Endodermal cell (in vitro differentiated cells): ENCODE data around the gene CLEC2L. TPM values are rescaled to one million over a fixed set of nuclear protein-coding genes. Genes with fewer than 3 reads are reported as not detected.

Experiments used
- DNase-seq: peaks from one replicate; pipeline ENCODE4 v3.0.0-alpha.2; 2017
- H3K27ac ChIP-seq: 2 replicates; pipeline ENCODE4 v1.5.1; 2013; ENCODE audit warnings: mild to moderate bottlenecking, low read depth, low read length, moderate library complexity
- H3K27me3 ChIP-seq: 2 replicates; pipeline ENCODE4 v1.6.1; 2013; ENCODE audit warnings: mild to moderate bottlenecking, low read length, moderate library complexity; ENCODE audit not compliant: insufficient read depth, control insufficient read depth, poor library complexity, severe bottlenecking
- H3K36me3 ChIP-seq: 2 replicates; pipeline ENCODE4 v1.7.0; 2013; ENCODE audit warnings: mild to moderate bottlenecking, low read length, moderate library complexity; ENCODE audit not compliant: control insufficient read depth, insufficient read depth
- H3K4me1 ChIP-seq: one replicate; pipeline ENCODE4 v1.7.0; 2013; ENCODE audit warnings: low read length; ENCODE audit not compliant: control insufficient read depth, insufficient read depth
- H3K4me3 ChIP-seq: 2 replicates; pipeline ENCODE4 v1.5.1; 2013; ENCODE audit warnings: mild to moderate bottlenecking, low read length, moderate library complexity
- H3K9ac ChIP-seq: 2 replicates; pipeline ENCODE4 v1.6.1; 2013; ENCODE audit warnings: mild to moderate bottlenecking, low read length, moderate library complexity; ENCODE audit not compliant: poor library complexity, severe bottlenecking; ENCODE audit errors: extremely low read depth
- H3K9me3 ChIP-seq: 2 replicates; pipeline ENCODE4 v1.6.1; 2013; ENCODE audit warnings: mild to moderate bottlenecking, low read length, moderate library complexity; ENCODE audit not compliant: control insufficient read depth
- H3K27ac Mint-ChIP-seq: 2 replicates; pipeline ENCODE4 v1.8.0; 2020; ENCODE audit warnings: mixed read lengths
- H3K27me3 Mint-ChIP-seq: 2 replicates; pipeline ENCODE4 v1.8.0; 2021; ENCODE audit warnings: mild to moderate bottlenecking, mixed read lengths; ENCODE audit not compliant: insufficient read depth
- H3K36me3 Mint-ChIP-seq: 2 replicates; pipeline ENCODE4 v1.8.0; 2020; ENCODE audit warnings: low read depth, mixed read lengths
- H3K4me1 Mint-ChIP-seq: 2 replicates; pipeline ENCODE4 v1.8.0; 2020; ENCODE audit warnings: mixed read lengths
- H3K4me3 Mint-ChIP-seq: 2 replicates; pipeline ENCODE4 v1.8.0; 2020; ENCODE audit warnings: mild to moderate bottlenecking, moderate library complexity, mixed read lengths
- H3K9me3 Mint-ChIP-seq: 2 replicates; pipeline ENCODE4 v1.8.0; 2020; ENCODE audit warnings: mild to moderate bottlenecking, mixed read lengths
- WGBS, 2 experiments: methylation state at CpG; one replicate each; pipeline versions ENCODE4 v1.1.5 to v1.1.7; 2013; ENCODE audit warnings: missing lambda C conversion rate in 2 of 2, mixed read lengths in 1 of 2; ENCODE audit not compliant: insufficient coverage in 1 of 2, insufficient read length in 1 of 2; 5-methylcytosine and 5-hydroxymethylcytosine counted together
- total RNA-seq, 2 donors: library from RNA; stranded (reverse); fragmentation: NEBNext Ultra II Directional in 1 of 2; extraction: Animal tissue kit (Norgen Biotek cat#: 25700) in 1 of 2; gene quantifications; 2 replicates in 1 of 2; 3 replicates in 1 of 2; pipeline ENCODE4 v1.2.1, GENCODE V29; 2021
- TF ChIP-seq, protein P1 (sequence below): fragments of 200-600 bp; sonication (generic); conservative IDR thresholded peaks from 2 replicates; pipeline ENCODE4 v1.5.0; 2021; ENCODE audit warnings: antibody characterized with exemption, mild to moderate bottlenecking

The CLEC2L gene
- total RNA-seq, 2 donors from 2014 or later: 1.2 to 1.5 TPM

DNA sequence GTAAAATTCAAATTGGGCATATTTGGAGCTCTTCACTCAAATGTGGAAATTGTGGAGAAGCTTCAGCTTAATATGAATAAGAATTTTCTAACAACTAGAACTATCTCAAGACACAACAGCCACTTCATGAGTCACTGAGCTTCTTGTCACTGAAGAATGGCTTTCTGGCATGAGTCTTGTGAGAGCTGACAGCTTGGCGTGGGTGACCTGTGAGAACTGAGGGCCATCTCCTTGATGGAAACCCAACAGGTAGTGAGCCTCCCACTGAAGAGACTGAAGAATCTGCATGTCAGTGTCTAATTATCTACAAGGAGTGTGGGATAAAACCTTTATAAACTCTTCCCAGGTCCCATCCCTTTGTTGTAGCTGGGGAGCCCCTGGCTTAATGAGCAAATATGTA, 66.0 kb downstream of the CLEC2L start:
- WGBS, 2 experiments: 92 to 100% methylated on average over 1 of the region's 1 CpG
- no peak overlapping the region for H3K27ac ChIP-seq

GRCh38 chr7:139591550-139592195, 68.2 kb downstream of the CLEC2L start:
- Histone ChIP-seq H3K27me3 (no peaks in the 10 kb centered on the region), H3K36me3 (peaks cover 94% of the 10 kb centered on the region), H3K27ac (no peak overlapping the region), H3K4me1 (no peaks in the 10 kb centered on the region), H3K9me3 (no peaks in the 10 kb centered on the region), H3K9ac (no peak overlapping the region), H3K4me3 (no peak overlapping the region)
- H3K4me1 Mint-ChIP-seq: no peaks in the 10 kb centered on the region
- WGBS, 2 experiments: 97 to 100% methylated on average over 2 of the region's 3 CpGs
- no peak overlapping the region for H3K4me3 Mint-ChIP-seq
- TF ChIP-seq, protein P1, sequence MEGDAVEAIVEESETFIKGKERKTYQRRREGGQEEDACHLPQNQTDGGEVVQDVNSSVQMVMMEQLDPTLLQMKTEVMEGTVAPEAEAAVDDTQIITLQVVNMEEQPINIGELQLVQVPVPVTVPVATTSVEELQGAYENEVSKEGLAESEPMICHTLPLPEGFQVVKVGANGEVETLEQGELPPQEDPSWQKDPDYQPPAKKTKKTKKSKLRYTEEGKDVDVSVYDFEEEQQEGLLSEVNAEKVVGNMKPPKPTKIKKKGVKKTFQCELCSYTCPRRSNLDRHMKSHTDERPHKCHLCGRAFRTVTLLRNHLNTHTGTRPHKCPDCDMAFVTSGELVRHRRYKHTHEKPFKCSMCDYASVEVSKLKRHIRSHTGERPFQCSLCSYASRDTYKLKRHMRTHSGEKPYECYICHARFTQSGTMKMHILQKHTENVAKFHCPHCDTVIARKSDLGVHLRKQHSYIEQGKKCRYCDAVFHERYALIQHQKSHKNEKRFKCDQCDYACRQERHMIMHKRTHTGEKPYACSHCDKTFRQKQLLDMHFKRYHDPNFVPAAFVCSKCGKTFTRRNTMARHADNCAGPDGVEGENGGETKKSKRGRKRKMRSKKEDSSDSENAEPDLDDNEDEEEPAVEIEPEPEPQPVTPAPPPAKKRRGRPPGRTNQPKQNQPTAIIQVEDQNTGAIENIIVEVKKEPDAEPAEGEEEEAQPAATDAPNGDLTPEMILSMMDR: no peak
- DNase-seq: no peak
- H3K27ac Mint-ChIP-seq: no peak overlapping the region
- no peaks in the 10 kb centered on the region for H3K27me3 Mint-ChIP-seq
- no peaks in the 10 kb centered on the region for H3K9me3 Mint-ChIP-seq
- H3K36me3 Mint-ChIP-seq: peaks cover 83% of the 10 kb centered on the region

More for the DNA sequence above, 66.0 kb downstream of the CLEC2L start:
- peaks cover 90% of the 10 kb centered on the region for H3K36me3 ChIP-seq
- H3K4me3 Mint-ChIP-seq: no peak overlapping the region
- no peak overlapping the region for H3K9ac ChIP-seq
- DNase-seq: no peak
- H3K9me3 ChIP-seq: no peaks in the 10 kb centered on the region
- H3K4me1 Mint-ChIP-seq: no peaks in the 10 kb centered on the region
- H3K27me3 ChIP-seq: no peaks in the 10 kb centered on the region
- no peak overlapping the region for H3K4me3 ChIP-seq
- H3K4me1 ChIP-seq: no peaks in the 10 kb centered on the region
- H3K36me3 Mint-ChIP-seq: peaks cover 75% of the 10 kb centered on the region
- TF ChIP-seq, protein P1: no peak
- H3K27me3 Mint-ChIP-seq: no peaks in the 10 kb centered on the region
- no peak overlapping the region for H3K27ac Mint-ChIP-seq
- no peaks in the 10 kb centered on the region for H3K9me3 Mint-ChIP-seq

GRCh38 chr7:139592801-139593461, 69.4 kb downstream of the CLEC2L start:
- TF ChIP-seq, protein P1: no peak
- Mint-ChIP-seq H3K27ac (no peak overlapping the region), H3K9me3 (no peaks in the 10 kb centered on the region), H3K4me3 (no peak overlapping the region), H3K4me1 (no peaks in the 10 kb centered on the region), H3K36me3 (peaks cover 79% of the 10 kb centered on the region), H3K27me3 (no peaks in the 10 kb centered on the region)
- Histone ChIP-seq H3K27me3 (no peaks in the 10 kb centered on the region), H3K9ac (no peak overlapping the region), H3K27ac (no peak overlapping the region), H3K9me3 (no peaks in the 10 kb centered on the region), H3K4me1 (no peaks in the 10 kb centered on the region), H3K4me3 (no peak overlapping the region), H3K36me3 (peaks cover 98% of the 10 kb centered on the region)
- no peak for DNase-seq
- WGBS, 2 experiments: 96 to 100% methylated on average over 4 of the region's 4 CpGs
